Measurements from ENCODE around the gene TSHZ2.

DNA sequence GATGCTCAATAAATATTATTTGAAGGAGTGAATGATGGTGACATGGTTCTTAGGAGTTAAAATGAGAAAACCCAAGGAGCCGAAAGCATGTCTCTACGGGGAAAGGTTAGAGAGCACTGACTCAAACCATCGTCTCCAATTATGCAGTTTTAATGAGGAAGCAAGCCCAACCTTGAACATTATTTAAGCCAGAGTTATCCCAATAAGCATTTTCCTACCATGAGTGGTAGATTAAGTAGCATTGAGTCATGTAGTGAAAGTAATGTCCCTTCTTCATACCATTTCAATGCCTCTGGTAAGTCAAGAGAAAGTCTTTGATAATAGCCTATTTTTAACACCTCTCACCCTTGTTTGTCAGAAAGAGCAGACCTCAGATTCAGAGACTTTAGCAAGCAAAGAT is 13.5 kb downstream of the TSHZ2 start:
- TF ChIP-seq, protein P1, sequence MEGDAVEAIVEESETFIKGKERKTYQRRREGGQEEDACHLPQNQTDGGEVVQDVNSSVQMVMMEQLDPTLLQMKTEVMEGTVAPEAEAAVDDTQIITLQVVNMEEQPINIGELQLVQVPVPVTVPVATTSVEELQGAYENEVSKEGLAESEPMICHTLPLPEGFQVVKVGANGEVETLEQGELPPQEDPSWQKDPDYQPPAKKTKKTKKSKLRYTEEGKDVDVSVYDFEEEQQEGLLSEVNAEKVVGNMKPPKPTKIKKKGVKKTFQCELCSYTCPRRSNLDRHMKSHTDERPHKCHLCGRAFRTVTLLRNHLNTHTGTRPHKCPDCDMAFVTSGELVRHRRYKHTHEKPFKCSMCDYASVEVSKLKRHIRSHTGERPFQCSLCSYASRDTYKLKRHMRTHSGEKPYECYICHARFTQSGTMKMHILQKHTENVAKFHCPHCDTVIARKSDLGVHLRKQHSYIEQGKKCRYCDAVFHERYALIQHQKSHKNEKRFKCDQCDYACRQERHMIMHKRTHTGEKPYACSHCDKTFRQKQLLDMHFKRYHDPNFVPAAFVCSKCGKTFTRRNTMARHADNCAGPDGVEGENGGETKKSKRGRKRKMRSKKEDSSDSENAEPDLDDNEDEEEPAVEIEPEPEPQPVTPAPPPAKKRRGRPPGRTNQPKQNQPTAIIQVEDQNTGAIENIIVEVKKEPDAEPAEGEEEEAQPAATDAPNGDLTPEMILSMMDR (IDR thresholded peaks at IDR 0.05; ENCODE audit: extremely low read depth in 1 of 2, insufficient read depth in 1 of 2, low read depth in 1 of 2, low read length in 2 of 2) = no peak
- no peak for TF ChIP-seq JUN (IDR thresholded peaks at IDR 0.05; ENCODE audit: borderline replicate concordance, insufficient read depth, insufficient read length, low read depth)
- no peak for TF ChIP-seq POLR2A (IDR thresholded peaks at IDR 0.05; ENCODE audit: low read depth, low read length)
- TF ChIP-seq, protein P2, sequence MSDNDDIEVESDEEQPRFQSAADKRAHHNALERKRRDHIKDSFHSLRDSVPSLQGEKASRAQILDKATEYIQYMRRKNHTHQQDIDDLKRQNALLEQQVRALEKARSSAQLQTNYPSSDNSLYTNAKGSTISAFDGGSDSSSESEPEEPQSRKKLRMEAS (IDR thresholded peaks at IDR 0.05; ENCODE audit: insufficient read depth, insufficient read length) = no peak
- no peak for TF ChIP-seq POLR2AphosphoS5 (IDR thresholded peaks at IDR 0.05; ENCODE audit: insufficient read depth, low read depth, low read length)
- no peak for TF ChIP-seq FOS (IDR thresholded peaks at IDR 0.05; ENCODE audit: borderline replicate concordance, insufficient read depth, low read length)
- no peak for TF ChIP-seq GATA2 (IDR thresholded peaks at IDR 0.05; ENCODE audit: insufficient read depth, insufficient read length, low read depth, low read length)
- TF ChIP-seq EZH2 (IDR thresholded peaks at IDR 0.05; ENCODE audit: borderline replicate concordance, low read depth, low read length, severe bottlenecking) = no peak
